HEK293 (cell line): Measurements from ENCODE around the gene TMOD1.
"Not testable (repeated sequence)": the region's sequence is repeated elsewhere in the genome, so short reads cannot be mapped to it uniquely, and the experiment has no call there.

Experiments used
- CTCF ChIA-PET: fragments of 350-600 bp; formaldehyde crosslinking; extraction: SDS; loops from one replicate; lab custom pipeline; 2021; ENCODE audit warnings: antibody characterized with exemption; lab: Yijun Ruan, JAX
- POLR2A ChIA-PET: fragments of 300-600 bp; formaldehyde crosslinking; extraction: SDS; loops from one replicate; lab custom pipeline; 2020; ENCODE audit warnings: antibody characterized with exemption, inconsistent platforms; lab: Yijun Ruan, JAX
- H3K27ac ChIP-seq: fragments of 200-500 bp; sonication (Bioruptor generic); 2 replicates; pipeline ENCODE4 v1.5.1; 2014; ENCODE audit warnings: low read depth, low read length, control low read depth, inconsistent platforms; ENCODE audit errors: extremely low read depth
- H3K36me3 ChIP-seq, 2 experiments: fragments of 200-500 bp in 1 of 2; sonication (Bioruptor generic) in 1 of 2; 1 replicate in 1 of 2; 2 replicates in 1 of 2; pipeline ENCODE4 v1.5.1; 2014 to 2017; ENCODE audit warnings: inconsistent platforms in 2 of 2, low read length in 2 of 2; ENCODE audit not compliant: control insufficient read depth in 2 of 2, insufficient read depth in 1 of 2
- H3K4me1 ChIP-seq: fragments of 200-500 bp; sonication (Bioruptor generic); 2 replicates; pipeline ENCODE4 v1.5.1; 2014; ENCODE audit warnings: mild to moderate bottlenecking, low read length, inconsistent platforms; ENCODE audit not compliant: control insufficient read depth, insufficient read depth
- H3K4me3 ChIP-seq: 2 replicates; pipeline ENCODE4 v1.5.1; 2011; ENCODE audit warnings: low read depth, mild to moderate bottlenecking, control low read depth, low read length, moderate library complexity
- H3K9me3 ChIP-seq: fragments of 200-500 bp; sonication (Bioruptor generic); 2 replicates; pipeline ENCODE4 v1.5.1; 2014; ENCODE audit warnings: low read depth, low read length, inconsistent platforms; ENCODE audit not compliant: control insufficient read depth, insufficient read depth
- AEBP2 ChIP-seq: fragments of 450-650 bp; formaldehyde crosslinking; IDR thresholded peaks from 2 replicates; pipeline ENCODE4 v1.5.1; 2016; ENCODE audit warnings: missing biosample characterization, missing genetic modification characterization, borderline replicate concordance
- ZBTB11 ChIP-seq: fragments of 450-650 bp; formaldehyde crosslinking; conservative IDR thresholded peaks from 2 replicates; pipeline ENCODE4 v1.5.1; 2016; ENCODE audit warnings: low read depth, missing biosample characterization, missing genetic modification characterization
- ZBTB21 ChIP-seq: fragments of 450-650 bp; formaldehyde crosslinking; IDR thresholded peaks from 2 replicates; pipeline ENCODE4 v1.5.1; 2017; ENCODE audit warnings: missing biosample characterization, missing genetic modification characterization
- ZBTB8A ChIP-seq: fragments of 450-650 bp; formaldehyde crosslinking; IDR thresholded peaks from 2 replicates; pipeline ENCODE4 v1.5.1; 2016; ENCODE audit warnings: missing biosample characterization, missing genetic modification characterization
- ZFP3 ChIP-seq: fragments of 450-650 bp; formaldehyde crosslinking; IDR thresholded peaks from 2 replicates; pipeline ENCODE4 v1.5.1; 2016; ENCODE audit warnings: low read depth, missing biosample characterization, missing genetic modification characterization
- ZNF121 ChIP-seq: fragments of 450-650 bp; formaldehyde crosslinking; IDR thresholded peaks from 2 replicates; pipeline ENCODE4 v1.5.1; 2016; ENCODE audit warnings: missing biosample characterization, missing genetic modification characterization
- ZNF140 ChIP-seq: fragments of 450-650 bp; formaldehyde crosslinking; IDR thresholded peaks from 2 replicates; pipeline ENCODE4 v1.5.1; 2016; ENCODE audit warnings: missing biosample characterization, missing genetic modification characterization
- ZNF202 ChIP-seq: fragments of 450-650 bp; formaldehyde crosslinking; IDR thresholded peaks from 2 replicates; pipeline ENCODE4 v1.5.1; 2016; ENCODE audit warnings: missing biosample characterization, missing genetic modification characterization, borderline replicate concordance
- ZNF266 ChIP-seq: fragments of 450-650 bp; formaldehyde crosslinking; IDR thresholded peaks from 2 replicates; pipeline ENCODE4 v1.5.1; 2016; ENCODE audit warnings: missing biosample characterization, missing genetic modification characterization, low read depth
- ZNF394 ChIP-seq: fragments of 450-650 bp; formaldehyde crosslinking; IDR thresholded peaks from 2 replicates; pipeline ENCODE4 v1.5.1; 2016; ENCODE audit warnings: missing biosample characterization, missing genetic modification characterization, mild to moderate bottlenecking, moderate library complexity, borderline replicate concordance
- ZNF426 ChIP-seq: fragments of 450-650 bp; formaldehyde crosslinking; IDR thresholded peaks from 2 replicates; pipeline ENCODE4 v1.5.1; 2017; ENCODE audit warnings: missing biosample characterization, missing genetic modification characterization, mild to moderate bottlenecking, inconsistent platforms, moderate library complexity
- ZNF433 ChIP-seq: fragments of 450-650 bp; formaldehyde crosslinking; IDR thresholded peaks from 2 replicates; pipeline ENCODE4 v1.5.1; 2016; ENCODE audit warnings: missing biosample characterization, missing genetic modification characterization, low read depth
- ZNF510 ChIP-seq: fragments of 450-650 bp; formaldehyde crosslinking; IDR thresholded peaks from 2 replicates; pipeline ENCODE4 v1.5.1; 2018; ENCODE audit warnings: mild to moderate bottlenecking, missing genetic modification characterization, missing biosample characterization; ENCODE audit not compliant: insufficient replicate concordance
- ZNF514 ChIP-seq: fragments of 450-650 bp; formaldehyde crosslinking; IDR thresholded peaks from 2 replicates; pipeline ENCODE4 v1.5.1; 2016; ENCODE audit warnings: missing biosample characterization, missing genetic modification characterization
- ZNF518A ChIP-seq: fragments of 450-650 bp; formaldehyde crosslinking; conservative IDR thresholded peaks from 2 replicates; pipeline ENCODE4 v1.5.1; 2016; ENCODE audit warnings: low read depth, missing biosample characterization, missing genetic modification characterization
- ZNF529 ChIP-seq: fragments of 450-650 bp; formaldehyde crosslinking; IDR thresholded peaks from 2 replicates; pipeline ENCODE4 v1.5.1; 2017; ENCODE audit warnings: missing genetic modification characterization, missing biosample characterization; ENCODE audit not compliant: insufficient replicate concordance
- ZNF555 ChIP-seq: fragments of 450-650 bp; formaldehyde crosslinking; conservative IDR thresholded peaks from 2 replicates; pipeline ENCODE4 v1.5.1; 2017; ENCODE audit warnings: missing biosample characterization, mild to moderate bottlenecking, missing genetic modification characterization, inconsistent platforms
- ZNF558 ChIP-seq: fragments of 450-650 bp; formaldehyde crosslinking; IDR thresholded peaks from 2 replicates; pipeline ENCODE4 v1.5.1; 2016; ENCODE audit warnings: missing biosample characterization, missing genetic modification characterization
- ZNF560 ChIP-seq: fragments of 450-650 bp; formaldehyde crosslinking; IDR thresholded peaks from 2 replicates; pipeline ENCODE4 v1.5.1; 2017; ENCODE audit warnings: missing biosample characterization, missing genetic modification characterization, borderline replicate concordance
- ZNF629 ChIP-seq: fragments of 450-650 bp; formaldehyde crosslinking; IDR thresholded peaks from 2 replicates; pipeline ENCODE4 v1.5.1; 2017; ENCODE audit warnings: missing biosample characterization, missing genetic modification characterization
- ZNF639 ChIP-seq: fragments of 450-650 bp; formaldehyde crosslinking; IDR thresholded peaks from 2 replicates; pipeline ENCODE4 v1.5.1; 2016; ENCODE audit warnings: missing biosample characterization, missing genetic modification characterization
- ZNF654 ChIP-seq: fragments of 450-650 bp; formaldehyde crosslinking; IDR thresholded peaks from 2 replicates; pipeline ENCODE4 v1.5.1; 2016; ENCODE audit warnings: low read depth, missing biosample characterization, missing genetic modification characterization
- ZNF664 ChIP-seq: fragments of 450-650 bp; formaldehyde crosslinking; IDR thresholded peaks from 2 replicates; pipeline ENCODE4 v1.5.1; 2016; ENCODE audit warnings: missing biosample characterization, missing genetic modification characterization
- ZXDB ChIP-seq: fragments of 450-650 bp; formaldehyde crosslinking; IDR thresholded peaks from 2 replicates; pipeline ENCODE4 v1.5.1; 2016; ENCODE audit warnings: missing biosample characterization, missing genetic modification characterization

Gene TMOD1

GRCh38 chr9:97497558-97498375 is 3.7 kb upstream of the TMOD1 start:
- H3K36me3 ChIP-seq: peaks cover 0 to 12% of the 10 kb centered on the region in 2 experiments; a peak in 1 of 3 replicates
- H3K9me3 ChIP-seq, H3K27ac ChIP-seq, POLR2A ChIA-PET, H3K4me3 ChIP-seq, H3K4me1 ChIP-seq: not testable (repeated sequence)
- CTCF ChIA-PET: interaction anchor here (1.4 to 3.4 kb wide), 4 partner anchors 11 to 101 kb away, joined by 4 to 17 read pairs (median 10); no protein-coding TSS in a partner anchor
- TF ChIP-seq ZNF140 (tag by site-specific recombination) (peak; percentile 77), ZNF529 (tag by site-specific recombination) (peak; percentile 23), ZNF560 (peak; percentile 63; the same call in 1 of the 2 replicates), ZNF514 (tag by site-specific recombination) (peak; percentile 69; the same call in 1 of the 2 replicates), ZNF426 (tag by site-specific recombination) (peak; percentile 85), ZFP3 (tag by site-specific recombination) (0 out of 2 replicates have a peak, but pooled peaks have one; percentile 35), ZXDB (tag by site-specific recombination) (peak; percentile 70), ZNF510 (tag by site-specific recombination) (peak; percentile 86), ZNF558 (0 out of 2 replicates have a peak, but pooled peaks have one; percentile 50), ZNF202 (tag by site-specific recombination) (peak; percentile 73; the same call in 1 of the 2 replicates), ZNF664 (0 out of 2 replicates have a peak, but pooled peaks have one; percentile 42), ZBTB8A (tag by site-specific recombination) (peak; percentile 69; the same call in 1 of the 2 replicates), ZNF654 (tag by site-specific recombination) (peak; percentile 22; the same call in 1 of the 2 replicates), ZNF266 (tag by site-specific recombination) (0 out of 2 replicates have a peak, but pooled peaks have one; percentile 30), ZNF555 (peak; percentile 88), ZNF394 (tag by site-specific recombination) (peak; percentile 90; the same call in 1 of the 2 replicates), ZNF639 (tag by site-specific recombination) (0 out of 2 replicates have a peak, but pooled peaks have one; percentile 24), ZNF518A (peak; percentile 82), AEBP2 (0 out of 2 replicates have a peak, but pooled peaks have one; percentile 20), ZNF433 (tag by site-specific recombination) (peak; percentile 42; the same call in 1 of the 2 replicates), ZNF629 (tag by site-specific recombination) (peak; percentile 50), ZBTB11 (tag by site-specific recombination) (peak; percentile 81), ZBTB21 (tag by site-specific recombination) (peak; percentile 26; the same call in 1 of the 2 replicates), ZNF121 (0 out of 2 replicates have a peak, but pooled peaks have one; percentile 17)
